Endodermal cell (in vitro differentiated cells): ENCODE results near the gene PRPH2. TPM values are rescaled to one million over a fixed set of nuclear protein-coding genes. Genes with fewer than 3 reads are reported as not detected.

ENCODE experiments used
- DNase-seq: peaks from one replicate; pipeline ENCODE4 v3.0.0-alpha.2; 2017
- H3K27ac ChIP-seq: 2 replicates; pipeline ENCODE4 v1.5.1; 2013; ENCODE audit warnings: mild to moderate bottlenecking, low read depth, low read length, moderate library complexity
- H3K27me3 ChIP-seq: 2 replicates; pipeline ENCODE4 v1.6.1; 2013; ENCODE audit warnings: mild to moderate bottlenecking, low read length, moderate library complexity; ENCODE audit not compliant: insufficient read depth, control insufficient read depth, poor library complexity, severe bottlenecking
- H3K36me3 ChIP-seq: 2 replicates; pipeline ENCODE4 v1.7.0; 2013; ENCODE audit warnings: mild to moderate bottlenecking, low read length, moderate library complexity; ENCODE audit not compliant: control insufficient read depth, insufficient read depth
- H3K4me1 ChIP-seq: one replicate; pipeline ENCODE4 v1.7.0; 2013; ENCODE audit warnings: low read length; ENCODE audit not compliant: control insufficient read depth, insufficient read depth
- H3K4me3 ChIP-seq: 2 replicates; pipeline ENCODE4 v1.5.1; 2013; ENCODE audit warnings: mild to moderate bottlenecking, low read length, moderate library complexity
- H3K9ac ChIP-seq: 2 replicates; pipeline ENCODE4 v1.6.1; 2013; ENCODE audit warnings: mild to moderate bottlenecking, low read length, moderate library complexity; ENCODE audit not compliant: poor library complexity, severe bottlenecking; ENCODE audit errors: extremely low read depth
- H3K9me3 ChIP-seq: 2 replicates; pipeline ENCODE4 v1.6.1; 2013; ENCODE audit warnings: mild to moderate bottlenecking, low read length, moderate library complexity; ENCODE audit not compliant: control insufficient read depth
- H3K27ac Mint-ChIP-seq: 2 replicates; pipeline ENCODE4 v1.8.0; 2020; ENCODE audit warnings: mixed read lengths
- H3K27me3 Mint-ChIP-seq: 2 replicates; pipeline ENCODE4 v1.8.0; 2021; ENCODE audit warnings: mild to moderate bottlenecking, mixed read lengths; ENCODE audit not compliant: insufficient read depth
- H3K36me3 Mint-ChIP-seq: 2 replicates; pipeline ENCODE4 v1.8.0; 2020; ENCODE audit warnings: low read depth, mixed read lengths
- H3K4me1 Mint-ChIP-seq: 2 replicates; pipeline ENCODE4 v1.8.0; 2020; ENCODE audit warnings: mixed read lengths
- H3K4me3 Mint-ChIP-seq: 2 replicates; pipeline ENCODE4 v1.8.0; 2020; ENCODE audit warnings: mild to moderate bottlenecking, moderate library complexity, mixed read lengths
- H3K9me3 Mint-ChIP-seq: 2 replicates; pipeline ENCODE4 v1.8.0; 2020; ENCODE audit warnings: mild to moderate bottlenecking, mixed read lengths
- whole genome bisulfite sequencing, 2 experiments: methylation state at CpG; one replicate each; pipeline versions ENCODE4 v1.1.5 to v1.1.7; 2013; ENCODE audit warnings: missing lambda C conversion rate in 2 of 2, mixed read lengths in 1 of 2; ENCODE audit not compliant: insufficient coverage in 1 of 2, insufficient read length in 1 of 2; 5-methylcytosine and 5-hydroxymethylcytosine counted together
- total RNA-seq, 2 donors: library from RNA; stranded (reverse); fragmentation: NEBNext Ultra II Directional in 1 of 2; extraction: Animal tissue kit (Norgen Biotek cat#: 25700) in 1 of 2; gene quantifications; 2 replicates in 1 of 2; 3 replicates in 1 of 2; pipeline ENCODE4 v1.2.1, GENCODE V29; 2021
- TF ChIP-seq, protein P1 (sequence below): fragments of 200-600 bp; sonication (generic); conservative IDR thresholded peaks from 2 replicates; pipeline ENCODE4 v1.5.0; 2021; ENCODE audit warnings: antibody characterized with exemption, mild to moderate bottlenecking

The PRPH2 gene
- total RNA-seq, 2 donors from 2014 or later = 0.35 to 0.40 TPM

DNA sequence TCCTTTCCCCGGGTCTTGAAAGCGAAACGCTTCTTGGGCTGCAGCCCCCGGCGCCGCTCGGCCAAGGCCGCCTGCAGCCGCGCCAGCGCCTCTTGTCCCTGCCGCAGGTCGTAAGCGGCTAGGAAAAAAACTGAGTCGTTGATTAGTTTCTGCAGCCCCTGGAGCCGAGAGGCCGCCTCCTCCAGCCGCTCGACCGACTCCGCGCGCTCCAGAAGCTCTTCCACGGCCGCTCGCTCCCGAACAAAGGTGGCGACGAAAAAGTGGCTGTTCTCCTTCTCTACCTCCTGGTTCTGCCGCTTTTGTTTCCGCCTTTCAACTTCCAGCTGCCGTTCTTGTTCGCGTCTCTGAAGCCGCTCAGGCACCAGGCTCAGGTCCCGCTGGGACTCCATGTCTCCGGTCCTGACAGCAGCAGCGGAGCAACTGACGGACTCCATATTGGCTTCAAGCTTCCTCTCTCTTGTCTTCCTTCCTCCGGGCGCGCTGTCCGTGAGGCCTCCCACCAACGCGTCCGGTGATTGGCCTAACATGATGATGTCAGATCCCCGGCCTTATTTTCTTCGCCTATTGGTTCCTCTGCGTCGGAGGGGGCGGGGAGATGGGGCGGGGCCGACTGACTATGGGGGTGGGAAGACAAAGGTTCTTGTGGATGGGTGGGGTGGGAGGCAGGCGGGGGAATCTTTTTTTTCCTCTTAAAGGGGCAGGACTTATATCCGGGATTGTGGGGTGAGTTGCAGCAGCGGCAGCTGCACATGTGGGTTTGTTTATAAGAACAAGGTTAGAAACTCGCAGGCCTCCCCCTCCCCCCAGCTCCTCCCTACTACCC is 23.5 kb upstream of the PRPH2 start, which contains the start of gene TBCC:
Gene TBCC, minus strand, starts transcription at position 464 of the 823 bp plus-strand sequence. Its CDS starts 30 bp downstream, at position 434.
- 0% methylated on average over 27 to 53 of the region's 57 CpGs for WGBS, 2 experiments

DNA sequence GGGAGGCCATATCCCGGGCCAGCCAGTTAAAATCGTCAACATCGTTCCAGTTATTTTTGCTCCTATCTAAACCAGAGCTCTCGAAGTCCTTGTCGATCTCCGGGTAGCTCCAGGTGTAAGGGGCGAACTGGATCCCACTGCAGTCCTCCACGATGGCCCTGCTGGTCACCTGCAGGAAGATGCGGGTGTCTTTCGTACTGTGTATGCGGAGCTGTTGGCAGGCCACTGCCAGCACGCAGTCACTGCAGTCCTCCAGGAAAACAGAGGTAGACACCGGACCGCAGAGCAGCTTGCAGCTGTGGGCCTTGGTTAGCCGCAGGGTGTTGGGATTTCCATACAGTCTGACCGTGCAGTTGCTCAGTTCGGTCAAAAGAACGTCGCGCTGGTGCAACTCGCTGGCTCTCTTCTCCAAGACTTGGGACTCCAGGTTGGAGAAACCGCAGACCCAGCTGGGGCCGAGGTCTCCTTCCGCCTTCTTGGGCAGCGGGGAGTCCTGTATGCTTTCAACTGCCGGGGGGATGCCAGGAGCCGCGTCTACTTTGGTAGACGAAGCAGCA is 22.8 kb upstream of the PRPH2 start:
- peaks cover 3% of the 10 kb centered on the region for H3K36me3 Mint-ChIP-seq
- H3K27me3 Mint-ChIP-seq = no peaks in the 10 kb centered on the region
- no peaks in the 10 kb centered on the region for H3K27me3 ChIP-seq
- peak overlapping the region; percentile 74 for H3K27ac Mint-ChIP-seq
- H3K9ac ChIP-seq = peak overlapping the region; percentile 96
- peak overlapping the region; percentile 96 for H3K4me3 ChIP-seq
- H3K9me3 Mint-ChIP-seq = no peaks in the 10 kb centered on the region
- no peaks in the 10 kb centered on the region for H3K36me3 ChIP-seq
- peak overlapping the region; percentile 88 for H3K27ac ChIP-seq
- H3K4me3 Mint-ChIP-seq = peak overlapping the region; percentile 81
- TF ChIP-seq, protein P1, sequence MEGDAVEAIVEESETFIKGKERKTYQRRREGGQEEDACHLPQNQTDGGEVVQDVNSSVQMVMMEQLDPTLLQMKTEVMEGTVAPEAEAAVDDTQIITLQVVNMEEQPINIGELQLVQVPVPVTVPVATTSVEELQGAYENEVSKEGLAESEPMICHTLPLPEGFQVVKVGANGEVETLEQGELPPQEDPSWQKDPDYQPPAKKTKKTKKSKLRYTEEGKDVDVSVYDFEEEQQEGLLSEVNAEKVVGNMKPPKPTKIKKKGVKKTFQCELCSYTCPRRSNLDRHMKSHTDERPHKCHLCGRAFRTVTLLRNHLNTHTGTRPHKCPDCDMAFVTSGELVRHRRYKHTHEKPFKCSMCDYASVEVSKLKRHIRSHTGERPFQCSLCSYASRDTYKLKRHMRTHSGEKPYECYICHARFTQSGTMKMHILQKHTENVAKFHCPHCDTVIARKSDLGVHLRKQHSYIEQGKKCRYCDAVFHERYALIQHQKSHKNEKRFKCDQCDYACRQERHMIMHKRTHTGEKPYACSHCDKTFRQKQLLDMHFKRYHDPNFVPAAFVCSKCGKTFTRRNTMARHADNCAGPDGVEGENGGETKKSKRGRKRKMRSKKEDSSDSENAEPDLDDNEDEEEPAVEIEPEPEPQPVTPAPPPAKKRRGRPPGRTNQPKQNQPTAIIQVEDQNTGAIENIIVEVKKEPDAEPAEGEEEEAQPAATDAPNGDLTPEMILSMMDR = peak; percentile 32
- peaks cover 14% of the 10 kb centered on the region for H3K4me1 Mint-ChIP-seq
- H3K9me3 ChIP-seq = no peaks in the 10 kb centered on the region
- no peaks in the 10 kb centered on the region for H3K4me1 ChIP-seq
- 3 to 4% methylated on average over 22 to 29 of the region's 29 CpGs for WGBS, 2 experiments
- peak; percentile 71 for DNase-seq

More for the DNA sequence above, 23.5 kb upstream of the PRPH2 start, which contains the start of gene TBCC:
- Histone ChIP-seq H3K9ac (peak within 1 kb of the TSS; percentile 96), H3K9me3 (no peaks in the 10 kb centered on the region), H3K27ac (peak within 1 kb of the TSS; percentile 95), H3K4me1 (no peaks in the 10 kb centered on the region), H3K27me3 (no peaks in the 10 kb centered on the region), H3K4me3 (peak within 1 kb of the TSS; percentile 96), H3K36me3 (no peaks in the 10 kb centered on the region)
- Mint-ChIP-seq H3K4me3 (peak within 1 kb of the TSS; percentile 81), H3K27me3 (no peaks in the 10 kb centered on the region), H3K36me3 (peaks cover 3% of the 10 kb centered on the region), H3K4me1 (peaks cover 14% of the 10 kb centered on the region), H3K9me3 (no peaks in the 10 kb centered on the region), H3K27ac (peak within 1 kb of the TSS; percentile 97)
- peak; percentile 99 for DNase-seq
- TF ChIP-seq, protein P1 = no peak

DNA sequence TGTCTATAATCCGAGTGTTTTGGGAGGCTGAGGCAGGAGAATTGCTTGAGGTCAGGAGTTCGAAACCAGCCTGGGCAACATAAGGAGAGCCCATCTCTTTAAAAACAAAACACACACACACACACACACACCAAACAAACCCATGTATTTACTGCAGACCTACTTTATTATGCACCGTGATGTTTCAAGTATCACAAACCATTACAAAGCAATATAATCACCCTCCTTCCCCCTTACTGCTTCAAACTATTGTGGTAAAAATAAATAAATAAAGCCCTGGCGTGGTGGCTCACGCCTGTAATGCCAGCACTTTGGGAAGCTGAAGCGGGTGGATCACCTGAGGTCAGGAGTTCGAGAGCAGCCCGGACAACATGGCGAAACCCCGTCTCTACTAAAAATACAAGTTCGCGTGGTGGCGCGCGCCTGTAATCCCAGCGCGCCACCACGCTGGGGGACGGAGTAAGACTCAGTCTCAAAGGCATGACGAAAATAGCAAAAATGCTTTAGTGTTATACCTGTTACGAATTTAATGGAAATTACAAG is 22.0 kb upstream of the PRPH2 start:
- Histone ChIP-seq H3K27me3 (no peaks in the 10 kb centered on the region), H3K4me1 (no peaks in the 10 kb centered on the region), H3K36me3 (no peaks in the 10 kb centered on the region), H3K27ac (no peak overlapping the region), H3K9ac (peak overlapping the region; percentile 96), H3K4me3 (peak overlapping the region; percentile 96), H3K9me3 (no peaks in the 10 kb centered on the region)
- no peak for DNase-seq
- peak overlapping the region; percentile 74 for H3K27ac Mint-ChIP-seq
- WGBS, 2 experiments = 77% methylated on average over 19 to 21 of the region's 21 CpGs
- no peaks in the 10 kb centered on the region for H3K9me3 Mint-ChIP-seq
- no peaks in the 10 kb centered on the region for H3K27me3 Mint-ChIP-seq
- TF ChIP-seq, protein P1 = no peak
- H3K36me3 Mint-ChIP-seq = peaks cover 3% of the 10 kb centered on the region
- peak overlapping the region; percentile 81 for H3K4me3 Mint-ChIP-seq
- H3K4me1 Mint-ChIP-seq = peaks cover 14% of the 10 kb centered on the region
